ENCODE data around the gene SLC6A19.

DNA sequence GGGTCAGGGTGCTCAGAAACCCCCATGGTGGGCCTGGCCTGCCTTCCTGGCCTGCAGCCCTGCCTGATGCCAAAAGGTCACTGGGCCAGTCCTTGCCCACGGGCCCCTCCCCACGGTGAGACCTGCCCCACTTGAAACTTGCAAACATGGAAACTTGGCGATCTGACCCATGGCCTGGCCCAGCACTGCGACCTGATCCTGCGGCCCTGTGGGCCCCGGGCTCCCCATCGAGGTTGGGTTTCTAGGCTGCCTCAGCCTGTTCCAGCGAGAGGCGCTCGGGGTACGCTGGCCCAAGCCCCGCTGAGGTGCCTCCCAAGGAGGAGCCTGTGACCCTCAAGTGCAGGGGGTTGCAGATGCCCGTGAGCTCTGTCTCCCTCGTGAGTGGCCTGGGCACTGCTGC is 37.5 kb upstream of the SLC6A19 start:
- TF ChIP-seq, protein P1, sequence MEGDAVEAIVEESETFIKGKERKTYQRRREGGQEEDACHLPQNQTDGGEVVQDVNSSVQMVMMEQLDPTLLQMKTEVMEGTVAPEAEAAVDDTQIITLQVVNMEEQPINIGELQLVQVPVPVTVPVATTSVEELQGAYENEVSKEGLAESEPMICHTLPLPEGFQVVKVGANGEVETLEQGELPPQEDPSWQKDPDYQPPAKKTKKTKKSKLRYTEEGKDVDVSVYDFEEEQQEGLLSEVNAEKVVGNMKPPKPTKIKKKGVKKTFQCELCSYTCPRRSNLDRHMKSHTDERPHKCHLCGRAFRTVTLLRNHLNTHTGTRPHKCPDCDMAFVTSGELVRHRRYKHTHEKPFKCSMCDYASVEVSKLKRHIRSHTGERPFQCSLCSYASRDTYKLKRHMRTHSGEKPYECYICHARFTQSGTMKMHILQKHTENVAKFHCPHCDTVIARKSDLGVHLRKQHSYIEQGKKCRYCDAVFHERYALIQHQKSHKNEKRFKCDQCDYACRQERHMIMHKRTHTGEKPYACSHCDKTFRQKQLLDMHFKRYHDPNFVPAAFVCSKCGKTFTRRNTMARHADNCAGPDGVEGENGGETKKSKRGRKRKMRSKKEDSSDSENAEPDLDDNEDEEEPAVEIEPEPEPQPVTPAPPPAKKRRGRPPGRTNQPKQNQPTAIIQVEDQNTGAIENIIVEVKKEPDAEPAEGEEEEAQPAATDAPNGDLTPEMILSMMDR (IDR thresholded peaks at IDR 0.05; ENCODE audit: low read depth, low read length, missing input control): no peak
- TF ChIP-seq, protein P2, sequence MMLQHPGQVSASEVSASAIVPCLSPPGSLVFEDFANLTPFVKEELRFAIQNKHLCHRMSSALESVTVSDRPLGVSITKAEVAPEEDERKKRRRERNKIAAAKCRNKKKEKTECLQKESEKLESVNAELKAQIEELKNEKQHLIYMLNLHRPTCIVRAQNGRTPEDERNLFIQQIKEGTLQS (IDR thresholded peaks at IDR 0.05): no peak
- TF ChIP-seq GABPA (IDR thresholded peaks at IDR 0.05 in 1 of 2, conservative IDR thresholded peaks at IDR 0.05 in 1 of 2): no peak
- TF ChIP-seq, protein P3, sequence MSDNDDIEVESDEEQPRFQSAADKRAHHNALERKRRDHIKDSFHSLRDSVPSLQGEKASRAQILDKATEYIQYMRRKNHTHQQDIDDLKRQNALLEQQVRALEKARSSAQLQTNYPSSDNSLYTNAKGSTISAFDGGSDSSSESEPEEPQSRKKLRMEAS (IDR thresholded peaks at IDR 0.05): no peak
- no peak for TF ChIP-seq YY1 (IDR thresholded peaks at IDR 0.05)
- TF ChIP-seq TAF1 (conservative IDR thresholded peaks at IDR 0.05): no peak
